ENCODE results near the gene MYBPC3. TPM values are rescaled to one million over a fixed set of nuclear protein-coding genes. Genes with fewer than 3 reads are reported as not detected.
A peak's percentile ranks its signal among the peaks of the same experiment; 100 is the strongest.

MYBPC3 gene
- total RNA-seq, 1 donor from 2014 or later, result 0.06 TPM

GRCh38 chr11:47375020-47375419 is 22.5 kb upstream of the MYBPC3 start:
- TF ChIP-seq CTCF (IDR thresholded peaks at IDR 0.05) (no peak), EZH2 (IDR thresholded peaks at IDR 0.05) (no peak), EZH2phosphoT487 (IDR thresholded peaks at IDR 0.05) (no peak)
- no peaks in the 10 kb centered on the region for H3K9me3 Mint-ChIP-seq
- no peak for DNase-seq (ENCODE audit: low spot score)
- H3K79me2 ChIP-seq (ENCODE audit: low read depth), result no peaks in the 10 kb centered on the region
- H3K27me3 ChIP-seq, result no peaks in the 10 kb centered on the region
- no peak overlapping the region for H3K4me2 ChIP-seq
- peaks cover 2% of the 10 kb centered on the region for H3K27me3 Mint-ChIP-seq (ENCODE audit: insufficient read depth, low read depth)
- H2AFZ ChIP-seq (replicated peaks), result no peak overlapping the region
- H3K4me1 ChIP-seq, result no peaks in the 10 kb centered on the region
- H3F3A ChIP-seq (ENCODE audit: low read depth), result no peaks in the 10 kb centered on the region
- no peaks in the 10 kb centered on the region for H3K36me3 ChIP-seq
- H3K4me1 Mint-ChIP-seq, result peaks cover 7% of the 10 kb centered on the region
- H4K20me1 ChIP-seq (ENCODE audit: low read depth), result no peaks in the 10 kb centered on the region
- no peaks in the 10 kb centered on the region for H3K9me3 ChIP-seq (ENCODE audit: low read depth)
- no peak overlapping the region for H3K4me3 Mint-ChIP-seq
- no peak overlapping the region for H3K9ac ChIP-seq
- H3K36me3 Mint-ChIP-seq, result no peaks in the 10 kb centered on the region
- H3K27ac Mint-ChIP-seq, result peak overlapping the region; percentile 18
- no peak overlapping the region for H3K27ac ChIP-seq
- H3K4me3 ChIP-seq, result no peak overlapping the region

GRCh38 chr11:47374720-47375019 is 22.2 kb upstream of the MYBPC3 start:
- H4K20me1 ChIP-seq (ENCODE audit: low read depth), result no peaks in the 10 kb centered on the region
- no peaks in the 10 kb centered on the region for H3K9me3 ChIP-seq (ENCODE audit: low read depth)
- no peak overlapping the region for H3K27ac ChIP-seq
- Mint-ChIP-seq H3K9me3 (no peaks in the 10 kb centered on the region), H3K27me3 (ENCODE audit: insufficient read depth, low read depth) (peaks cover 2% of the 10 kb centered on the region), H3K4me3 (no peak overlapping the region), H3K36me3 (no peaks in the 10 kb centered on the region), H3K27ac (no peak overlapping the region), H3K4me1 (peaks cover 7% of the 10 kb centered on the region)
- no peaks in the 10 kb centered on the region for H3K27me3 ChIP-seq
- H3K4me1 ChIP-seq, result no peaks in the 10 kb centered on the region
- no peaks in the 10 kb centered on the region for H3F3A ChIP-seq (ENCODE audit: low read depth)
- H3K4me3 ChIP-seq, result no peak overlapping the region
- no peaks in the 10 kb centered on the region for H3K36me3 ChIP-seq
- no peak for TF ChIP-seq EZH2 (IDR thresholded peaks at IDR 0.05)
- TF ChIP-seq CTCF (IDR thresholded peaks at IDR 0.05), result no peak
- no peak for TF ChIP-seq EZH2phosphoT487 (IDR thresholded peaks at IDR 0.05)
- DNase-seq (ENCODE audit: low spot score), result no peak
- no peak overlapping the region for H3K9ac ChIP-seq
- H3K4me2 ChIP-seq, result no peak overlapping the region
- H2AFZ ChIP-seq (replicated peaks), result no peak overlapping the region
- H3K79me2 ChIP-seq (ENCODE audit: low read depth), result no peaks in the 10 kb centered on the region

GRCh38 chr11:47373876-47374719 is 21.6 kb upstream of the MYBPC3 start:
- no peak overlapping the region for H3K4me2 ChIP-seq
- DNase-seq (ENCODE audit: low spot score), result peak; percentile 84
- Mint-ChIP-seq H3K4me1 (peaks cover 7% of the 10 kb centered on the region), H3K27me3 (ENCODE audit: insufficient read depth, low read depth) (peaks cover 2% of the 10 kb centered on the region), H3K9me3 (no peaks in the 10 kb centered on the region), H3K36me3 (no peaks in the 10 kb centered on the region), H3K4me3 (no peak overlapping the region), H3K27ac (no peak overlapping the region)
- H3K4me3 ChIP-seq, result no peak overlapping the region
- no peaks in the 10 kb centered on the region for H3K27me3 ChIP-seq
- no peak overlapping the region for H3K27ac ChIP-seq
- H3K4me1 ChIP-seq, result no peaks in the 10 kb centered on the region
- H3K79me2 ChIP-seq (ENCODE audit: low read depth), result no peaks in the 10 kb centered on the region
- H3K9ac ChIP-seq, result no peak overlapping the region
- H3K9me3 ChIP-seq (ENCODE audit: low read depth), result no peaks in the 10 kb centered on the region
- TF ChIP-seq CTCF (IDR thresholded peaks at IDR 0.05) (peak; percentile 97), EZH2phosphoT487 (IDR thresholded peaks at IDR 0.05) (no peak)
- H2AFZ ChIP-seq (replicated peaks), result peak overlapping the region; percentile 76
- H3K36me3 ChIP-seq, result no peaks in the 10 kb centered on the region
- H4K20me1 ChIP-seq (ENCODE audit: low read depth), result no peaks in the 10 kb centered on the region
- H3F3A ChIP-seq (ENCODE audit: low read depth), result no peaks in the 10 kb centered on the region
